GM12878 (cell line): ENCODE data around the gene DDX23. TPM values are rescaled to one million over a fixed set of nuclear protein-coding genes. Genes with fewer than 3 reads are reported as not detected.
A peak's percentile ranks its signal among the peaks of the same experiment; 100 is the strongest.

Experiments
- ATAC-seq: fragments of 200-7000 bp; cut with Tn5 transposase; 3 replicates; pipeline ENCODE4 v1.9.1; 2020; ENCODE audit warnings: mild to moderate bottlenecking, moderate library complexity
- BruUV-seq: library from RNA; stranded (reverse); fragments of 400-500 nt; replicated peaks from 2 replicates; lab custom pipeline; 2021; lab: Mats Ljungman, UMichigan
- CTCF ChIA-PET: fragments of 300-600 bp; sonication (Branson Sonifier 250); formaldehyde crosslinking; extraction: SDS; loops from one replicate; lab custom pipeline; 2021; ENCODE audit warnings: inconsistent platforms; lab: Yijun Ruan, JAX
- POLR2A ChIA-PET: fragments of 350-600 bp; formaldehyde crosslinking; extraction: SDS; loops from one replicate; lab custom pipeline; 2021; ENCODE audit warnings: inconsistent platforms; lab: Charles Lee
- RAD21 ChIA-PET: fragments of 300-600 bp; sonication (Branson Sonifier 250); formaldehyde crosslinking; loops from one replicate; lab custom pipeline; 2023; ENCODE audit warnings: antibody characterized with exemption; ENCODE audit not compliant: unreplicated experiment; lab: Charles Lee
- SMC1A ChIA-PET: fragments of 300-600 bp; sonication (Branson Sonifier 250); formaldehyde crosslinking; loops from one replicate; lab custom pipeline; 2023; ENCODE audit not compliant: unreplicated experiment, uncharacterized antibody; lab: Charles Lee
- DNase-seq: peaks from one replicate; pipeline ENCODE4 v3.0.0-alpha.2; 2011; ENCODE audit warnings: low read depth, low spot score
- FAIRE-seq: peaks from 3 replicates; lab custom pipeline; 2011; peaks lifted over from hg19 to GRCh38; lab: Jason Lieb, UNC
- H2AFZ ChIP-seq: 2 replicates; pipeline ENCODE4 v1.6.0; 2011; ENCODE audit warnings: low read depth, low read length, control low read depth; ENCODE audit not compliant: control insufficient read depth
- H3K27ac ChIP-seq: 2 replicates; pipeline ENCODE4 v1.5.1; 2011; ENCODE audit warnings: control low read depth; ENCODE audit not compliant: control insufficient read depth, insufficient read depth
- H3K27me3 ChIP-seq, 2 experiments: replicated peaks in 1 of 2; 2 replicates each; pipeline versions ENCODE4 v1.6.0 to v1.6.1; 2011; ENCODE audit warnings: low read length in 1 of 2; ENCODE audit not compliant: control insufficient read depth in 2 of 2, insufficient read depth in 2 of 2
- H3K36me3 ChIP-seq, 2 experiments: 2 replicates each; pipeline ENCODE4 v1.5.1; 2011; ENCODE audit warnings: low read length in 1 of 2; ENCODE audit not compliant: control insufficient read depth in 2 of 2, insufficient read depth in 2 of 2
- H3K4me1 ChIP-seq: 2 replicates; pipeline ENCODE4 v1.6.1; 2011; ENCODE audit warnings: mild to moderate bottlenecking, low read length, moderate library complexity, mixed read lengths; ENCODE audit not compliant: control insufficient read depth, insufficient read depth
- H3K4me2 ChIP-seq: 2 replicates; pipeline ENCODE4 v1.6.0; 2011; ENCODE audit warnings: control low read depth; ENCODE audit not compliant: control insufficient read depth, insufficient read depth
- H3K4me3 ChIP-seq: fragments of 200-600 bp; sonication (generic); 2 replicates; pipeline ENCODE4 v1.5.1; 2016
- H3K79me2 ChIP-seq: 2 replicates; pipeline ENCODE4 v1.6.0; 2011; ENCODE audit warnings: low read length; ENCODE audit not compliant: control insufficient read depth, insufficient read depth
- H3K9ac ChIP-seq: 2 replicates; pipeline ENCODE4 v1.8.0; 2011; ENCODE audit warnings: low read length, control low read depth, mixed read lengths; ENCODE audit not compliant: control insufficient read depth, insufficient read depth
- H3K9me3 ChIP-seq: replicated peaks from 3 replicates; pipeline ENCODE4 v1.5.1; 2011; ENCODE audit warnings: mild to moderate bottlenecking, low read length; ENCODE audit not compliant: control insufficient read depth, insufficient read depth
- H4K20me1 ChIP-seq: 2 replicates; pipeline ENCODE4 v1.6.0; 2011; ENCODE audit not compliant: control insufficient read depth, insufficient read depth
- BCL11A ChIP-seq: IDR thresholded peaks from 2 replicates; pipeline ENCODE4 v1.6.1; 2011; ENCODE audit warnings: low read depth, low read length
- CHD4 ChIP-seq: fragments of 200-600 bp; sonication (generic); IDR thresholded peaks from 2 replicates; pipeline ENCODE4 v1.6.1; 2016; ENCODE audit warnings: mild to moderate bottlenecking
- CTCF ChIP-seq, 3 experiments: IDR thresholded peaks in 2 of 3; conservative IDR thresholded peaks in 1 of 3; 2 replicates each; pipeline ENCODE4 v1.5.1; 2011; ENCODE audit warnings: low read depth in 3 of 3, low read length in 3 of 3, mild to moderate bottlenecking in 3 of 3, control low read depth in 2 of 3, moderate library complexity in 2 of 3, inconsistent platforms in 1 of 3, mixed read lengths in 1 of 3; ENCODE audit not compliant: control insufficient read depth in 2 of 3, insufficient read depth in 1 of 3; ENCODE audit errors: extremely low read depth in 1 of 3
- FOXM1 ChIP-seq: IDR thresholded peaks from 2 replicates; pipeline ENCODE4 v1.6.1; 2012; ENCODE audit warnings: low read depth, mild to moderate bottlenecking, inconsistent platforms, low read length, moderate library complexity
- IKZF1 ChIP-seq: fragments of 450-650 bp; conservative IDR thresholded peaks from 2 replicates; pipeline ENCODE4 v1.6.1; 2017; ENCODE audit warnings: antibody characterized with exemption, mild to moderate bottlenecking
- NBN ChIP-seq: fragments of 450-650 bp; IDR thresholded peaks from 2 replicates; pipeline ENCODE4 v1.6.1; 2016
- POLR2AphosphoS2 ChIP-seq: IDR thresholded peaks from 2 replicates; pipeline ENCODE4 v1.6.1; 2011; ENCODE audit warnings: low read depth, mild to moderate bottlenecking, low read length, improper control_type of control experiment, moderate library complexity
- RAD21 ChIP-seq: IDR thresholded peaks from 2 replicates; pipeline ENCODE4 v1.6.1; 2011; ENCODE audit warnings: mild to moderate bottlenecking, low read depth, low read length, moderate library complexity; ENCODE audit not compliant: insufficient read depth
- RCOR1 ChIP-seq: conservative IDR thresholded peaks from 2 replicates; pipeline ENCODE4 v1.6.1; 2012; ENCODE audit warnings: low read depth, low read length, improper control_type of control experiment
- SKIL ChIP-seq: fragments of 450-650 bp; IDR thresholded peaks from 2 replicates; pipeline ENCODE4 v1.6.1; 2017; ENCODE audit warnings: mild to moderate bottlenecking, low read depth, inconsistent platforms; ENCODE audit not compliant: poor library complexity, severe bottlenecking
- SMC3 ChIP-seq: IDR thresholded peaks from 2 replicates; pipeline ENCODE4 v1.6.1; 2011; ENCODE audit warnings: low read length, improper control_type of control experiment, borderline replicate concordance
- TBL1XR1 ChIP-seq: IDR thresholded peaks from 2 replicates; pipeline ENCODE4 v1.6.1; 2012; ENCODE audit warnings: low read depth, low read length, improper control_type of control experiment
- WRNIP1 ChIP-seq: IDR thresholded peaks from 2 replicates; pipeline ENCODE4 v1.6.1; 2011; ENCODE audit warnings: low read depth, low read length, improper control_type of control experiment, borderline replicate concordance
- YY1 ChIP-seq: IDR thresholded peaks from 2 replicates; pipeline ENCODE4 v1.6.1; 2011; ENCODE audit warnings: low read depth, mild to moderate bottlenecking, low read length
- ZNF384 ChIP-seq: IDR thresholded peaks from 2 replicates; pipeline ENCODE4 v1.6.1; 2012; ENCODE audit warnings: low read depth, mild to moderate bottlenecking, low read length, improper control_type of control experiment, borderline replicate concordance
- WGBS: methylation state at CpG from one replicate; pipeline ENCODE4 v1.1.6; 2016; ENCODE audit warnings: low lambda C conversion rate; ENCODE audit not compliant: insufficient replicate concordance, insufficient coverage; ENCODE audit errors: missing lambda C conversion rate; 5-methylcytosine and 5-hydroxymethylcytosine counted together
- in situ Hi-C: fragments of 300-500 bp; cut with MboI; formaldehyde crosslinking; loops from 9 replicates; pipeline ENCODE4 v1.14.3; 2018; ENCODE audit warnings: mixed read lengths
- intact Hi-C: fragments of 100-400 bp; cut with micrococcal nuclease; formaldehyde crosslinking; loops from one replicate; pipeline ENCODE4 v1.14.2; 2022; ENCODE audit not compliant: unreplicated experiment
- polyA plus RNA-seq, 11 experiments: library from polyadenylated mRNA; depleted of rRNA in 4 of 11; unstranded in 6 of 11; stranded (reverse) in 5 of 11; fragments of >200 nt; fragmentation: Nextera tagmentation in 4 of 11; fragmentation: Illumina TruSeq in 1 of 11; extraction: Ambion mirVana in 4 of 11; extraction: Trizol in 1 of 11; gene quantifications; 1 replicate in 1 of 11; 2 replicates in 10 of 11; pipeline versions ENCODE4 v1.2.1 to v1.2.3, GENCODE V29; 2011 to 2016; ENCODE audit warnings: inconsistent platforms in 2 of 11, missing spikeins in 2 of 11, low read depth in 1 of 11
- total RNA-seq, 4 experiments: library from RNA; depleted of rRNA in 3 of 4; stranded (reverse); fragments of >200 nt in 3 of 4; fragmentation: Illumina TruSeq in 1 of 4; extraction: Trizol in 1 of 4; gene quantifications; 2 replicates each; pipeline versions ENCODE4 v1.2.1 to v1.2.3, GENCODE V29; 2013 to 2021

The DDX23 gene
- total and polyA plus RNA-seq, 10 of the 15 experiments (the other 5 are each of a cell fraction or from before 2014, with no cell fraction given), result 25.8 to 107 (median 77.4) TPM

GRCh38 chr12:48795550-48796455, 56.2 kb downstream of the DDX23 start:
- TF ChIP-seq FOXM1 (0 out of 2 replicates have a peak, but pooled peaks have one; percentile 38), CTCF (IDR thresholded peaks at IDR 0.05 in 2 of 3, conservative IDR thresholded peaks at IDR 0.05 in 1 of 3; ENCODE audit: control insufficient read depth in 2 of 3, extremely low read depth in 1 of 3, insufficient read depth in 1 of 3, low read depth in 3 of 3, low read length in 3 of 3) (peak; percentile 93 to 95 (median 95)), SKIL (no peak), RCOR1 (no peak), TBL1XR1 (0 out of 2 replicates have a peak, but pooled peaks have one; percentile 31), ZNF384 (peak; percentile 73; the same call in 1 of the 2 replicates), BCL11A (no peak), WRNIP1 (0 out of 2 replicates have a peak, but pooled peaks have one; percentile 30), SMC3 (peak; percentile 98), RAD21 (peak; percentile 97), CHD4 (no peak), YY1 (0 out of 2 replicates have a peak, but pooled peaks have one; percentile 39), POLR2AphosphoS2 (no peak), NBN (peak; percentile 41; the same call in 1 of the 2 replicates), IKZF1 (peak; percentile 36; the same call in 1 of the 2 replicates)
- ATAC-seq, result peak; percentile 88
- ChIA-PET RAD21 (interaction anchor here (0.6 to 6.3 kb wide), 19 partner anchors 9 to 255 kb away, joined by 3 to 158 read pairs (median 5); partner anchors contain the start of gene DDX23), CTCF (interaction anchor here (0.7 to 12.2 kb wide), 25 partner anchors 11 to 598 kb away, joined by 3 to 405 read pairs (median 5); partner anchors contain the start of genes CACNB3 and DDX23), SMC1A (interaction anchor here (0.8 to 6.6 kb wide), 24 partner anchors 11 to 253 kb away, joined by 3 to 182 read pairs (median 4); partner anchors contain the start of gene KANSL2), POLR2A (interaction anchor here (1.6 to 2.1 kb wide), 2 partner anchors 42 kb away, joined by 8 to 11 read pairs; no protein-coding TSS in a partner anchor)
- in situ Hi-C loops (loop anchor here (5.0 to 10.0 kb wide), 2 partner anchors 44 to 251 kb away; no protein-coding TSS in a partner anchor), intact Hi-C loops (loop anchor here (1.0 to 10.0 kb wide), 3 partner anchors 43 to 251 kb away; no protein-coding TSS in a partner anchor)
- DNase-seq, result peak; percentile 16
- Histone ChIP-seq H3K36me3 (no peaks in the 10 kb centered on the region), H3K27ac (no peak overlapping the region), H3K4me3 (no peak overlapping the region), H4K20me1 (no peaks in the 10 kb centered on the region), H3K27me3 (no peaks in the 10 kb centered on the region; a peak in 1 of 4 replicates), H2AFZ (no peak overlapping the region), H3K9me3 (no peaks in the 10 kb centered on the region), H3K4me1 (no peaks in the 10 kb centered on the region), H3K9ac (no peak overlapping the region), H3K4me2 (no peak overlapping the region), H3K79me2 (no peaks in the 10 kb centered on the region)
- WGBS, result 4% methylated on average over 12 of the region's 12 CpGs
- FAIRE-seq, result peak; percentile 91
- BruUV-seq, result no TSS peak
